IPS-18a (cell line): ENCODE results near the gene SERPINA1.

Experiments
- H3K27ac ChIP-seq: one replicate; pipeline ENCODE4 v1.5.1; 2013; ENCODE audit warnings: low read length
- H3K27me3 ChIP-seq: one replicate; pipeline ENCODE4 v1.6.1; 2013; ENCODE audit warnings: mild to moderate bottlenecking, low read length; ENCODE audit not compliant: control insufficient read depth, insufficient read depth
- H3K36me3 ChIP-seq: one replicate; pipeline ENCODE4 v1.6.1; 2013; ENCODE audit warnings: low read depth, low read length; ENCODE audit not compliant: control insufficient read depth
- H3K4me1 ChIP-seq: one replicate; pipeline ENCODE4 v1.6.1; 2013; ENCODE audit warnings: low read depth, low read length; ENCODE audit not compliant: control insufficient read depth
- H3K4me3 ChIP-seq: one replicate; pipeline ENCODE4 v1.5.1; 2013; ENCODE audit warnings: low read length
- H3K9ac ChIP-seq: one replicate; pipeline ENCODE4 v1.6.1; 2013; ENCODE audit warnings: mild to moderate bottlenecking, low read length, moderate library complexity
- H3K9me3 ChIP-seq: one replicate; pipeline ENCODE4 v1.6.1; 2013; ENCODE audit warnings: low read depth, low read length; ENCODE audit not compliant: control insufficient read depth

The SERPINA1 gene

DNA sequence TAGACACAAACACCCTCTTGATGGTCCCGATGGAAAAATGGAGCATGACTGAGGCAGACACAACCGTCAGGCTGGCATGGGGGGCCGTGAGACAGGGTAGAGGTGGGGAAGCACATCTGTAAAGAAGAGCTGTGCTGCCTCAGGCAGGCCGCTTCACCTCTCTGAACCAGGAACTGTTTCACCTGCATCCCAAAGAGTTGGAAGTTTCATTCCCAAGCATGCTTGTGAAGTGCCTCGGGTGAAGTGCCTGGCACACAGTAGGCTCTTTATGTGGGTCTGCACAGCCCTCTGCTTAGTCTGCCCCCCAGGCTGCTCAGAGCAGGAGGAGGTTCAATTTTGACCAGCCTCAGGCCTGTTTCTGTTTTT is 685 bp upstream of the SERPINA1 start:
- Histone ChIP-seq H3K9ac (no peak overlapping the region), H3K4me3 (no peak overlapping the region), H3K4me1 (no peaks in the 10 kb centered on the region), H3K27ac (no peak overlapping the region), H3K27me3 (no peaks in the 10 kb centered on the region), H3K9me3 (no peaks in the 10 kb centered on the region), H3K36me3 (no peaks in the 10 kb centered on the region)

DNA sequence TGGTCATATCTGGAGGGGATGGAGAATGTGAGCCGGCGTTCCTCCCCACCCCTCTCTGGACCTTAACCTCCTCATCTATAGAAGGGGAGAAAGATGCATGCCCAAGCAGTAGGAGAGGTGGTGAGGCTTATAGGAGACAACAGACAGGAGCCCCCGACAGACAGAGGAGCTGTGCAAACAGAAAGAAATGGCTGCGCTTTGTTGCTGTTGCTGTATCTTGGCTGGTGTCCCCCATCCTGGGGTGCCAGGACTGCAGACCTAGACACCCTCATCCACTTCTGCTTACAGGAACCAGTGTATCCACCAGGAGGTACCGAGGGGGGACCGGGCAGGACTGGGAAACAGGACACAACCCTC is 397 bp downstream of the SERPINA1 start:
- no peaks in the 10 kb centered on the region for H3K4me1 ChIP-seq
- no peak overlapping the region for H3K27ac ChIP-seq
- no peaks in the 10 kb centered on the region for H3K27me3 ChIP-seq
- no peak overlapping the region for H3K9ac ChIP-seq
- no peak overlapping the region for H3K4me3 ChIP-seq
- H3K9me3 ChIP-seq = no peaks in the 10 kb centered on the region
- no peaks in the 10 kb centered on the region for H3K36me3 ChIP-seq

DNA sequence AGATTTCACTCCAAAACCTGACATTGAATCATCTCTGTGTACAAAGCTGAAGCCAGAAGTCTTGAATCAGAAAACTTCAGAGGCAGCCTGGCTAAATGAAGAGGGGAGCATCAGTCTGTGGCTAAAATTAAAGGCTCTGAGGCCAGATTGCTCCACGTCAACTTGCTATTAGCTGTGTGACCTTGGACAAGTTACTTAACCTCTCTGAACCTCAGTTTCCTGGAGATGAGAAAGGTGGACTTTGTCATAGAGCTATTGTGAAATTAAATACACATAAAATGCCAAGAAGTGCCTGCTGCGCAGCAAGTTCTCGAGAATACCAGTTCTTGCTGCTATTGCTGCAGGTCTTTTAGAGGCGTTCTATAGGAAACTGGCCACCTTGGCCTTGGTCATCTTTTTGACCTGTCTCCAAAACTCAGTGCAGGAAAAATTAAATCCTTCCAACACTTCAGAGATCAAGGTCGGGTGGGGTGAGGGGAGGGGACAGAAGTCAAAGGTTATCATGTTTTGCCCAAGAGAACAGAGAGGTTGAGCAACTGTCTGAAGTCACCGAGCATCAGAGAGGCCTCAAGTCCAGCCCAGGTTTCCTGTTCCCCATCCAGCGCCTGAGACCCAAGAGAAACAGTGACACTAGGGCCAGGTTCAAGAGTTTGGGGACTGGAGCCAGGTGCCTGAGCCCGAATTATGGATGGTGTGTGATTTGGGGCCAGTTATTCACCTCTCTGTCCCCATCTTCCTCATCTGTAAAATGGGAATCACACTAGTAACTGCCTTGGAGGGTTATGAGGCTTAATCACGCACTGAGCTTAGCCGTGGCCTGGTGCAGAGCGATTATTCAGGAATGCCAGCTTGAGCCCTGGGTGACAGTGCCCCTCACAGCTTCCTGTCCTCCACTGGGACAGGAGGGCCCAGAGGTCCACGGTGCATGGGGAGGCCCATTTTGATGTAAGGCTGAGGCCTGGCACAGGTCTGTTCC is 1.1 kb downstream of the SERPINA1 start:
- no peak overlapping the region for H3K27ac ChIP-seq
- H3K9me3 ChIP-seq = no peaks in the 10 kb centered on the region
- H3K4me1 ChIP-seq = no peaks in the 10 kb centered on the region
- no peak overlapping the region for H3K4me3 ChIP-seq
- H3K9ac ChIP-seq = no peak overlapping the region
- no peaks in the 10 kb centered on the region for H3K36me3 ChIP-seq
- H3K27me3 ChIP-seq = no peaks in the 10 kb centered on the region

DNA sequence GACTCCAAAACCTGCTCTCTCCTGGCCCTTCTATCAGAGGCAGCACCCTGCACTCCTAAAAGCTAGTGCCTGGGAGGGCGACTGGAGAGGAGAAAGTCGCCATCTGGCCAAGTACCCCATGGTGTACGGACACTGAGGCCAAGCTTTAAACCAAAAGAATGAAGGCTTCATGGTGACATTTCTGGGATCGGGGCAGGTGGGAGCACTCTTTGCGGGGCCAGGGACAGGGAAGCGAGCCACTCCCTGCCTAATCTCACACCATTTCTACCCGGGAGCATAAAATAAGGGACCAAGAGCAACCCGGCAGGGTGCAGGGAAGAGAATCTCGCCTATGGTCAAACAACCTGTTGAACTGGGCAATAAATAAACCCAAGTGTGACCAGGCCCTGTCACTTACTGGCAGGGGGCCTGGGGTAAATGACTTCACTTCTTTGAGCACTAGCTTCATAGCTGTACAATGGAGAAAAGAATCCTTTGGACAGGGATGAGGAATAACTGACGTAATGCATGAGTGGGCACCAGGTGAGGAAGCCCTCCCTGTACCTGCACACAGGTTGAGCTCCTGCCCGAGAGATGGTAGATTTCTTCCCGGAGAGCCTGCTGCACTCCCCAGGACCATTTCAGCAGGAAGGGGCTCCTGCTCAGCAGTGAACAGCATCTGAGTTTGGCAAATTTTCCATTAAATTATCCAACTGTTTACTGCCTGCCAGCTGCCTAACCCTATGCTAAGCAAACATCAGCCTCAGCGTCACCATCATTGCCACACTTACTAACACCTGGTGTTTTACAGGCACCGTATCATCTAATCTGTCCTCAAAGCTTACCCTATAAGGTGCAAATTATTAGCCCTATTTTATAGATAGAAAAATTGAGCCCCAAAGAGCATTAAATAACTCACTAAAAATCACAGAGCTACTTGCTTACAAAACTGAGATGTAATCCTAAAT is 2.0 kb downstream of the SERPINA1 start:
- no peak overlapping the region for H3K27ac ChIP-seq
- H3K4me3 ChIP-seq = no peak overlapping the region
- no peaks in the 10 kb centered on the region for H3K36me3 ChIP-seq
- H3K9me3 ChIP-seq = no peaks in the 10 kb centered on the region
- H3K9ac ChIP-seq = no peak overlapping the region
- H3K4me1 ChIP-seq = no peaks in the 10 kb centered on the region
- no peaks in the 10 kb centered on the region for H3K27me3 ChIP-seq

DNA sequence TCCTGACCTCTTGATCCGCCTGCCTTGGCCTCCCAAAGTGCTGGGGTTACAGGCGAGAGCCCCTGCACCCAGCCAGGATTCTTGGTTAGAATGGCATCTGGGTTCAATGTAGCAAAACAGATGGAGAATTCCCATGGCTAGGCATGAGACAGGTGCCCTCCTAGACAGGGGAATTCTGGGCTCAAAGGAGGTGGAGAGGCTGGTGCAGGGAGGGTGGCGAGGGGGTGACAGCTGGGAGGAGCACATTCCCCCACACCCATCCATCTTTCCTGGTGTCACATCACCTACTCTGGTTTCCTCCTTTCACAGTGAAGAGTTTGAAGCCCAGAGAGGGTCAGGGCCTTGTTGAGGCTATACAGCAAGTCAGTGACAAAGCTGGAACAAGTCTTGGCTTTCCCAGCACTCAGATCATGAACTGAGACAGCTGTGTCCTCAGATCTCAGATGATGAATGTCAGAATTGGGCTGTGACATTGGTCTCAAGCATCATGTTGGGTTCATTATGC is 2.8 kb downstream of the SERPINA1 start:
- H3K36me3 ChIP-seq = no peaks in the 10 kb centered on the region

DNA sequence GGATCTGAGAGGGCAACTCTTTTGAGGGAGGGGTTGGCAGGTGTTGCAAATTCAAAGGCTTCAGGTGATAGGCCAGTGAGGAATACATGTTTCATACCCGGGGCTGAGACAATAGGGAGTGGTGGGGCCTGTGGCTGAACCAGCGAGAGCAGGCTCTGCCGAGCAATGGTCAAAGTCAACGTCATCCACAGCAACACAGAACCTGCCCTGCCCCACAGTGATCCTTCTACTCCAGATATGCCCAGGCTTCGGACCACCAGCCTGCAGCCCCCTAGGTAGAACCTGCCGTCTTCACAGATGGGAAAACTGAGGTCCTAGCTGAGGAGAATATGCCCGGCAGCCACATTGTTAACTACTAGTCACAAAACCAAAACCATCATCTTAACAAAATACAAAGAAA is 4.1 kb downstream of the SERPINA1 start:
- H3K4me1 ChIP-seq = no peaks in the 10 kb centered on the region

More for the DNA sequence above, 2.8 kb downstream of the SERPINA1 start:
- H3K9ac ChIP-seq = no peak overlapping the region
- no peaks in the 10 kb centered on the region for H3K9me3 ChIP-seq
- H3K4me1 ChIP-seq = no peaks in the 10 kb centered on the region
- H3K27me3 ChIP-seq = no peaks in the 10 kb centered on the region
- no peak overlapping the region for H3K4me3 ChIP-seq
- H3K27ac ChIP-seq = no peak overlapping the region

DNA sequence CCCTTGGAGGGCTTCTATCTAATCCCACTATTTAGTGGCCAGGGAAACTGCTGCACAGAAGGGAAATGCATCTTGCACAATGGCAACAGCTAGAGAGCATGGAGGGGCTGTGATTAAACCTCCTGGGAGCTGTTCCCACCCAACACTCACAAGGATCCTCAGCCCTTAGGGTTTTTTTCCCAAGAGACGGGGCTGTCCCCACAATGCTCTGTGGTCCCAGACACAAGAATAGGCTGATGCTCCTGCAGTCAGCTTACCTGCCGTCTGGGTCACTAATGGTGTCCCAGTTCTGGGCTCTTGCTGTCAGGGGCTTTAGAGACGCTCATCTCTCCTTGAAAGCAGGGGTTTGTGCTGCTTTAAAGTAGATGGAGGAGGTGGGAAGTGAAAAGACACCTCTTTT is 4.6 kb downstream of the SERPINA1 start:
- no peak overlapping the region for H3K4me3 ChIP-seq
- H3K27me3 ChIP-seq = no peaks in the 10 kb centered on the region
- H3K36me3 ChIP-seq = no peaks in the 10 kb centered on the region
- no peak overlapping the region for H3K9ac ChIP-seq
- H3K4me1 ChIP-seq = no peaks in the 10 kb centered on the region
- H3K27ac ChIP-seq = no peak overlapping the region
- no peaks in the 10 kb centered on the region for H3K9me3 ChIP-seq

More for the DNA sequence above, 4.1 kb downstream of the SERPINA1 start:
- H3K9ac ChIP-seq = no peak overlapping the region
- H3K4me3 ChIP-seq = no peak overlapping the region
- H3K9me3 ChIP-seq = no peaks in the 10 kb centered on the region
- H3K27me3 ChIP-seq = no peaks in the 10 kb centered on the region
- H3K27ac ChIP-seq = no peak overlapping the region
- H3K36me3 ChIP-seq = no peaks in the 10 kb centered on the region

DNA sequence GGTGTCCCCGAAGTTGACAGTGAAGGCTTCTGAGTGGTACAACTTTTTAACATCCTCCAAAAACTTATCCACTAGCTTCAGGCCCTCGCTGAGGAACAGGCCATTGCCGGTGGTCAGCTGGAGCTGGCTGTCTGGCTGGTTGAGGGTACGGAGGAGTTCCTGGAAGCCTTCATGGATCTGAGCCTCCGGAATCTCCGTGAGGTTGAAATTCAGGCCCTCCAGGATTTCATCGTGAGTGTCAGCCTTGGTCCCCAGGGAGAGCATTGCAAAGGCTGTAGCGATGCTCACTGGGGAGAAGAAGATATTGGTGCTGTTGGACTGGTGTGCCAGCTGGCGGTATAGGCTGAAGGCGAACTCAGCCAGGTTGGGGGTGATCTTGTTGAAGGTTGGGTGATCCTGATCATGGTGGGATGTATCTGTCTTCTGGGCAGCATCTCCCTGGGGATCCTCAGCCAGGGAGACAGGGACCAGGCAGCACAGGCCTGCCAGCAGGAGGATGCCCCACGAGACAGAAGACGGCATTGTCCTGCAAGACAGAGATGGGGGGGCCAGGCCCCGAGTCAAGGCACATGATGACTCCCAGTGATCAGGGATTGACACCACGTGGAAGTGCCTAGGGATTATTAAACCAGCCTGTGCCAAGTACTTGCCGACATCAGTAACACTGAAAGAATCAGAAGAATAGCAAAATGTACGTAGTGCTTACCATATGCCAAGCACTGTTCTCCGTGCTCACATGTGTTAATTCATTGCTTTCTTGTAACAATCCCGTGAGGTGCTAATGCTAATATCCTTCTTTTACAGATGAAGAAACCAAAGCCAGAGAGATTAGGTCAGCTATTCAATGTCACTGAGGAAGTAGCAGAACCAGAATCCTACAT is 5.4 kb downstream of the SERPINA1 start:
- Histone ChIP-seq H3K36me3 (no peaks in the 10 kb centered on the region), H3K9me3 (no peaks in the 10 kb centered on the region), H3K9ac (no peak overlapping the region), H3K27ac (no peak overlapping the region), H3K4me1 (no peaks in the 10 kb centered on the region), H3K27me3 (no peaks in the 10 kb centered on the region), H3K4me3 (no peak overlapping the region)

DNA sequence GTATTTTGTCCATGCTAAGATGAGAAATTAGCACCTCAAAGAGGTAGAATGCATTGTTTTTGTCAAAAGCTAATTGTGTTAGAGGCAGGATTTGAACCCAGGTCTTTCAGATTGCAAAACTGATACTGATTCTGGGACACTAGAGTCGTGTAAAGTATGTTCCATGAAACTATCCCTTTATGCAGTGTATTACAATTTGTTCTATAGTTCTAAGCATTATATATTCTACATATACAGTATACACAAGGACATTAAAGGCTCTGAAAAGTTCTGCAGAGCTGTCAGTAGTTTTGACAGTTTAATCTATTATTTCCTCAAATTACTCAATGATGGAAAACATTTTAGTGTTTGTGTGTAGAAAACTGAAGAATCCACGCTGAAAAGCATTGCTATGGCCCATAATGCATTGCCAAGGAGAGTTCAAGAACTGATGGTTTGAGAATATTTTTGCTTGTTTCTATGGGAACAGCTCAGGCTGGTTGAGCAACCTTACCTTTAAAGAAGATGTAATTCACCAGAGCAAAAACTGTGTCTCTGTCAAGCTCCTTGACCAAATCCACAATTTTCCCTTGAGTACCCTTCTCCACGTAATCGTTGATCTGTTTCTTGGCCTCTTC is 6.2 kb downstream of the SERPINA1 start:
- Histone ChIP-seq H3K9ac (no peak overlapping the region), H3K4me1 (no peaks in the 10 kb centered on the region), H3K27ac (no peak overlapping the region), H3K27me3 (no peaks in the 10 kb centered on the region), H3K4me3 (no peak overlapping the region), H3K36me3 (no peaks in the 10 kb centered on the region), H3K9me3 (no peaks in the 10 kb centered on the region)

DNA sequence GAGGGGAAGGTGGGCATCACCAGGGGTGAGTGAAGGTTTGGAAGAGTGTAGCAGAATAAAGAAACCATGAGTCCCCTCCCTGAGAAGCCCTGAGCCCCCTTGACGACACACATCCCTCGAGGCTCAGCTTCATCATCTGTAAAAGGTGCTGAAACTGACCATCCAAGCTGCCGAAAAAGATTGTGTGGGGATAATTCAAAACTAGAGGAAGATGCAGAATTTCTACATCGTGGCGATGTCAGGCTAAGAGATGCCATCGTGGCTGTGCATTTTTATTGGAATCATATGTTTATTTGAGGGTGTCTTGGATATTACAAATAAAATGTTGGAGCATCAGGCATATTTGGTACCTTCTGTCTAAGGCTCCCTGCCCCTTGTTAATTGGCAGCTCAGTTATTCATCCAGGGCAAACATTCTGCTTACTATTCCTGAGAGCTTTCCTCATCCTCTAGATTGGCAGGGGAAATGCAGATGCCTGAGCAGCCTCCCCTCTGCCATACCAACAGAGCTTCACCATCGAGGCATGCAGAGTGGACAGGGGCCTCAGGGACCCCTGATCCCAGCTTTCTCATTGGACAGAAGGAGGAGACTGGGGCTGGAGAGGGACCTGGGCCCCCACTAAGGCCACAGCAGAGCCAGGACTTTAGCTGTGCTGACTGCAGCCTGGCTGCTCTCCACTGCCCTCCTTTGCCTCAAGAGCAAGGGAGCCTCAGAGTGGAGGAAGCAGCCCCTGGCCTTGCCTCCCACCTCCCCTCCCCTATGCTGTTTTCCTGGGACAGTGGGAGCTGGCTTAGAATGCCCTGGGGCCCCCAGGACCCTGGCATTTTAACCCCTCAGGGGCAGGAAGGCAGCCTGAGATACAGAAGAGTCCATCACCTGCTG is 7.0 kb downstream of the SERPINA1 start:
- Histone ChIP-seq H3K4me1 (no peaks in the 10 kb centered on the region), H3K36me3 (no peaks in the 10 kb centered on the region), H3K9me3 (no peaks in the 10 kb centered on the region), H3K27ac (no peak overlapping the region), H3K27me3 (no peaks in the 10 kb centered on the region), H3K4me3 (no peak overlapping the region), H3K9ac (no peak overlapping the region)
